AG20443 (cell line): ENCODE data around the gene MGMT.

Source experiments
- DNase-seq: peaks from one replicate; pipeline ENCODE4 v3.0.0; 2012; ENCODE audit warnings: low spot score, mixed read lengths

The MGMT gene

GRCh38 chr10:129760416-129760815 is 293.4 kb downstream of the MGMT start:
- DNase-seq = no peak

- no peak for DNase-seq
These were observed 294.3 kb downstream of the MGMT start for GRCh38 chr10:129761197-129761972.

- DNase-seq = no peak
These were observed 295.2 kb downstream of the MGMT start for GRCh38 chr10:129761981-129762956.

- DNase-seq = no peak
These were observed 297.2 kb downstream of the MGMT start for GRCh38 chr10:129764011-129764900.

GRCh38 chr10:129764901-129765663 is 298.0 kb downstream of the MGMT start:
- no peak for DNase-seq

- no peak for DNase-seq
These were observed 298.9 kb downstream of the MGMT start for GRCh38 chr10:129765664-129766550.

- no peak for DNase-seq
These were observed 299.8 kb downstream of the MGMT start for GRCh38 chr10:129766611-129767550.

- no peak for DNase-seq
These were observed 300.7 kb downstream of the MGMT start for GRCh38 chr10:129767751-129768150.

- no peak for DNase-seq
These were observed 301.7 kb downstream of the MGMT start for GRCh38 chr10:129768437-129769355.

- no peak for DNase-seq
These were observed 302.5 kb downstream of the MGMT start for GRCh38 chr10:129769381-129770116.

- DNase-seq = no peak
These were observed 303.2 kb downstream of the MGMT start for GRCh38 chr10:129770286-129770685.

- DNase-seq = no peak
These were observed 304.0 kb downstream of the MGMT start for GRCh38 chr10:129771024-129771423.

- no peak for DNase-seq
These were observed 304.5 kb downstream of the MGMT start for GRCh38 chr10:129771576-129771975.

GRCh38 chr10:129771991-129772431 is 305.0 kb downstream of the MGMT start:
- DNase-seq = no peak

GRCh38 chr10:129772468-129773358 is 305.7 kb downstream of the MGMT start:
- no peak for DNase-seq
